IPS-15b (cell line): ENCODE data around the gene NDNF.

ENCODE experiments used
- H3K27me3 ChIP-seq: one replicate; pipeline ENCODE4 v1.6.1; 2013; ENCODE audit warnings: low read length; ENCODE audit not compliant: control insufficient read depth, insufficient read depth
- H3K36me3 ChIP-seq: one replicate; pipeline ENCODE4 v1.6.1; 2013; ENCODE audit warnings: low read length; ENCODE audit not compliant: control insufficient read depth, insufficient read depth
- H3K4me1 ChIP-seq: one replicate; pipeline ENCODE4 v1.6.1; 2013; ENCODE audit warnings: mild to moderate bottlenecking, low read length; ENCODE audit not compliant: control insufficient read depth, insufficient read depth
- H3K4me3 ChIP-seq: one replicate; pipeline ENCODE4 v1.5.1; 2013; ENCODE audit warnings: low read depth, low read length
- H3K9ac ChIP-seq: one replicate; pipeline ENCODE4 v1.6.1; 2013; ENCODE audit warnings: low read depth, mild to moderate bottlenecking, low read length
- H3K9me3 ChIP-seq: one replicate; pipeline ENCODE4 v1.6.1; 2013; ENCODE audit warnings: mild to moderate bottlenecking, low read length; ENCODE audit not compliant: control insufficient read depth, insufficient read depth

NDNF gene

DNA sequence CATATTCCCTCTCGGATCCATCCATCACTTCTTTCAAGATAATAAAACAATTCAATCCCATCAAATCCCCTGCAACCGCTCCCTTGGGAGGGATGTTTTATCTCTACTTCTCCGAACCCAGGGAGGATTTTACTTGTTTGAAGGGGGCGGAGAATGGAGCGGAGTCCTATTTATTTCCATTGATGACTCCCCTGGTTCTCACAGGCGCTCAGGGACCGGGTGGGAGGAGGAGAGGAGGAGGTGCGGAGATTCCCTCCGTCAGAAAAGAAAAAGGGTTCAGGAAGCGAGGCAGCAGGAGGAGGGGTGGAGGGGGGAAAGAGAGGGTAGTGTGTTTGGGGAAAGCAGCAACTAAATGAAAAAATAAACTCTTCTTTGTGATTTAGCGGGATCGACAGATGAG, 2.1 kb downstream of the NDNF start:
- no peaks in the 10 kb centered on the region for H3K9me3 ChIP-seq
- H3K36me3 ChIP-seq = no peaks in the 10 kb centered on the region
- H3K9ac ChIP-seq = no peak overlapping the region
- peak overlapping the region; percentile 79 for H3K4me3 ChIP-seq
- H3K27me3 ChIP-seq = peaks cover 58% of the 10 kb centered on the region
- peaks cover 10% of the 10 kb centered on the region for H3K4me1 ChIP-seq

DNA sequence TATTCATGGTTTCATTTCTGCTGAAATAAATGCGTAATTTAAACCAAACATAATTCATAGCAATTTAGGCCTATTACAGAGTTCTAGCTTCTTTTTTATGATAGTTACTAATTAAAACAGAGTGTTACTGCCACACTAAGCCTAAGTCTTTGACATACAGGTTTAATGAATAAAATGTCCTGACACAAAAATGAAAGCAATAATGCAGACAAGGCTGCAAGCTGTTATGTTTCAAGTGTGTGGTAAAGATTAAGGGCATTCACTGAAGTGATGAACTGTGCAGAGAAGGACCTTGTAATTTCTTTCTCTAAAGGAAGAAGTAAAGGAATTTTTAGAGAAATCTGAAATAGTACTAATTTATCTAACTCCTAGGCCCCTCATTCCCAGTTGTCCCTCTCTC, 2.9 kb downstream of the NDNF start:
- Histone ChIP-seq H3K9ac (no peak overlapping the region), H3K27me3 (peaks cover 51% of the 10 kb centered on the region), H3K4me1 (peaks cover 10% of the 10 kb centered on the region), H3K9me3 (no peaks in the 10 kb centered on the region), H3K36me3 (no peaks in the 10 kb centered on the region), H3K4me3 (no peak overlapping the region)

DNA sequence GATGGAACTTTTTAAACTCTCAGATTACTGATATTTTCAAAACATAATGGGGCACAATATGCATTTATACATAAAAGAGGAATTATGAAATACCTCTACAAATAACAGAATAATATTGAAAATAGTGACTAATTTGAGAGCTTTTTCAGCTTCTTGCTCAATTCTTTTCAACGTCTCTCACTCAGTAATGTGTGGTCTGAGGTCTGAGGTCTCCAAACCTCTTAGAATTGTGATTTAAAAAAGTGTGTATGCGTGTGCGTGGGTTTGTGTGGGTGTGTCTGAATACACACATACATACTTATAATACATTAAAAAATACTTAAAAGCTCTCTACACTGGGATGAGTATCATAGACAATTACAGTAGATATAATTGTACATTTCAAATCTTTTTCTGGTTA, 7.9 kb downstream of the NDNF start:
- H3K4me3 ChIP-seq = no peak overlapping the region
- no peaks in the 10 kb centered on the region for H3K9me3 ChIP-seq
- H3K4me1 ChIP-seq = no peaks in the 10 kb centered on the region
- no peak overlapping the region for H3K9ac ChIP-seq
- H3K27me3 ChIP-seq = peaks cover 14% of the 10 kb centered on the region
- H3K36me3 ChIP-seq = no peaks in the 10 kb centered on the region

- Histone ChIP-seq H3K9ac (no peak overlapping the region), H3K4me3 (no peak overlapping the region), H3K9me3 (no peaks in the 10 kb centered on the region), H3K4me1 (no peaks in the 10 kb centered on the region), H3K36me3 (no peaks in the 10 kb centered on the region), H3K27me3 (no peaks in the 10 kb centered on the region)
Measured at GRCh38 chr4:121062521-121062920, 9.8 kb downstream of the NDNF start.

DNA sequence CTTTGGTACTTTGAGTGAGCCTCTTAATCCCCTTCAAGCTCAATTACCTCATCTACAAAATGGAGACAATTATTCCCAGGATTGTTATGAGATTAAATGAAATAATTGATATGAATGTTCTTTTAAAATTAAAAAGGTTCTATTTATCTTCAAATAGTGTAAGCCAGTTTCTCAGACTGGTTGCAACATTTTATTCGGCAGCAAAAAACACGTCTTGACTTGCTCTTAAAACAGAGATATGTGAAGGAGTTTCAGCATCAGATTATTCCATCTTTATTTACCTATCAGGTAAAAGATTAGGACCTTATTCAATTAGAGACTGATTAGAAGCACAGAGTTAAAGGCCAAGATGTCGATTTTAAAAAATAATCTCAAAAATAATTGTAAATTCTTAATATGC, 10.5 kb downstream of the NDNF start:
- Histone ChIP-seq H3K9me3 (no peaks in the 10 kb centered on the region), H3K27me3 (no peaks in the 10 kb centered on the region), H3K36me3 (no peaks in the 10 kb centered on the region), H3K4me1 (no peaks in the 10 kb centered on the region), H3K4me3 (no peak overlapping the region), H3K9ac (no peak overlapping the region)

DNA sequence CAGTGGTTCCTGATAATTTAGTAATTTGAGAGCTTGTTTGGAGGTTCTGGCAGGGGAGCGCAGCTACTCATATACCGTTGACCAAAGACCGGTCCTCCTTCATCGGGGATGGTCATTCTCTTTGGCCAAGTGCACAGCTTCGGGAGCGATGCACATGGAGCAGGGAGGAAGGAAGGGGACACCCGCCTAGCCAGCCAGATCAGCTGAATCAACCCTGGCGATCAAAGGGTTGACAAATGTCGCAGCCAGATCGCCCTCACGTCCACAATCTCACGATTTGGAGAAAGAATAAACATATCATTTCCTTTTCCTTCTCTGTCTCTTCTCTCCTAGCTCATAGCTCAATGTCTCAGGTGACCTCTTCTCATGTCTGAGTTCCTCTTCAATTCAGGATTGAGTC, 11.1 kb downstream of the NDNF start:
- H3K36me3 ChIP-seq = no peaks in the 10 kb centered on the region
- H3K9ac ChIP-seq = no peak overlapping the region
- no peaks in the 10 kb centered on the region for H3K4me1 ChIP-seq
- H3K4me3 ChIP-seq = no peak overlapping the region
- H3K27me3 ChIP-seq = no peaks in the 10 kb centered on the region
- H3K9me3 ChIP-seq = no peaks in the 10 kb centered on the region

- no peak overlapping the region for H3K9ac ChIP-seq
- H3K9me3 ChIP-seq = no peaks in the 10 kb centered on the region
- H3K4me3 ChIP-seq = no peak overlapping the region
- H3K27me3 ChIP-seq = no peaks in the 10 kb centered on the region
- no peaks in the 10 kb centered on the region for H3K36me3 ChIP-seq
- no peaks in the 10 kb centered on the region for H3K4me1 ChIP-seq
Measured at GRCh38 chr4:121057466-121057922, 14.8 kb downstream of the NDNF start.

GRCh38 chr4:121056066-121056465, 16.3 kb downstream of the NDNF start:
- H3K27me3 ChIP-seq = no peaks in the 10 kb centered on the region
- no peaks in the 10 kb centered on the region for H3K9me3 ChIP-seq
- H3K4me1 ChIP-seq = no peaks in the 10 kb centered on the region
- no peak overlapping the region for H3K9ac ChIP-seq
- no peaks in the 10 kb centered on the region for H3K36me3 ChIP-seq
- H3K4me3 ChIP-seq = no peak overlapping the region

DNA sequence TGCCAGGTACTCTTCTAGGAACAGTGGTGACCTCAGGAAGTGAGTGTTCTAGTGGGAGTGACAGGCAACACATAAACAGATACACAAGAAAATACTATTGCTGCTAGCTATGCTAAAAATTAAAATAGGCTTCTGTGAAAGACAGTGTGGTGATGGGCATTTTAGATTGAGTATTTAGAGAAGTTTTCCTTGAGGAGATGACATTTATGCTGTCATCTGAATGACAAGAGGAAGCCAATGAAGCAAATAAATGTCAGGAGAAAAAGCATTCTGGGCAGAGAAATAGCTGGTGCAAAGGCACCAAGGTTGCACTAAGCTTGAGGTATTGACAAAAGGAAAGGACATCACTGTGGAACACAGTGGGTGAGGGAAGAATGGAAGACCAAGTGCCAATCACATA, 18.0 kb downstream of the NDNF start:
- H3K27me3 ChIP-seq = no peaks in the 10 kb centered on the region
- no peak overlapping the region for H3K9ac ChIP-seq
- H3K36me3 ChIP-seq = no peaks in the 10 kb centered on the region
- no peaks in the 10 kb centered on the region for H3K4me1 ChIP-seq
- no peaks in the 10 kb centered on the region for H3K9me3 ChIP-seq
- no peak overlapping the region for H3K4me3 ChIP-seq

DNA sequence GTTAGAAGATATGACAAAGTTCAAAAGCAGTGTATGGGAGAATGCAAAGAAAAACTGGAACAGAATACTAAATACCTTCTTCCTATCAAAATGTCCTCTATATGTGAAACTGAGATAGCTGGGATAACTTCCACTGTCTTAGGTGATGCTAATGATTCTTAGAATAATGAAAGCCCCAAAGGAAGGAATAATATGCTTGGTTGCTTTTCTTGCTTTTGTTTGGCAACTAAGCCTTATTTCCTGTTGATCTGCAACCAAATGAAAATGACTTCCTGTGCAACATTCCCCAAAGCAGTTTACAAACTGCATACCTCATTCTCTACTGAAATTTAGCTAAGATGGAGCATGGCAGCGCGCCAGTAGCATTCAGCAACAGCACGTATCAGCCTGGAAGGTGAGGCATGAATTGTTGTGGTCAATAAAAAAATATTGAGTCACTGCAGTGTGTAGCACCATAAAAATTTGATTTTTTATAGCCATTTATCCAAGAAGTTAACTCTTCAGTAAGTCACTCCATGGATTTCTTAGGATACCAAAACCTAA, 18.7 kb downstream of the NDNF start:
- Histone ChIP-seq H3K4me1 (no peaks in the 10 kb centered on the region), H3K9me3 (no peaks in the 10 kb centered on the region), H3K9ac (no peak overlapping the region), H3K4me3 (no peak overlapping the region), H3K27me3 (no peaks in the 10 kb centered on the region), H3K36me3 (no peaks in the 10 kb centered on the region)

GRCh38 chr4:121050300-121050699, 22.0 kb downstream of the NDNF start:
- no peak overlapping the region for H3K9ac ChIP-seq
- no peaks in the 10 kb centered on the region for H3K9me3 ChIP-seq
- H3K4me1 ChIP-seq = no peaks in the 10 kb centered on the region
- H3K36me3 ChIP-seq = no peaks in the 10 kb centered on the region
- H3K27me3 ChIP-seq = no peaks in the 10 kb centered on the region
- H3K4me3 ChIP-seq = no peak overlapping the region

GRCh38 chr4:121049072-121049599, 23.2 kb downstream of the NDNF start:
- Histone ChIP-seq H3K4me1 (no peaks in the 10 kb centered on the region), H3K4me3 (no peak overlapping the region), H3K9ac (no peak overlapping the region), H3K9me3 (no peaks in the 10 kb centered on the region), H3K36me3 (no peaks in the 10 kb centered on the region), H3K27me3 (no peaks in the 10 kb centered on the region)
